SK-N-SH (cell line): ENCODE results near the gene DDX46. TPM values are rescaled to one million over a fixed set of nuclear protein-coding genes. Genes with fewer than 3 reads are reported as not detected.

Experiments
- CTCF ChIA-PET: fragments of 300-600, 350-600 bp; formaldehyde crosslinking; extraction: SDS; loops from one replicate; lab custom pipeline; 2021; lab: Yijun Ruan, JAX
- POLR2A ChIA-PET: fragments of 350-600 bp; sonication (Branson Sonifier 250); formaldehyde crosslinking; extraction: SDS; loops from one replicate; lab custom pipeline; 2020; ENCODE audit warnings: antibody characterized with exemption, inconsistent platforms; lab: Yijun Ruan, JAX
- DNase-seq: peaks from one replicate; pipeline ENCODE4 v3.0.0; 2012
- H2AFZ ChIP-seq: fragments of 200-600 bp; sonication (generic); 2 replicates; pipeline ENCODE4 v1.8.1; 2016; ENCODE audit warnings: antibody characterized with exemption, mild to moderate bottlenecking, low read depth
- H3F3A ChIP-seq: fragments of 200-600 bp; sonication (generic); replicated peaks from 2 replicates; pipeline ENCODE3; 2016; ENCODE audit warnings: antibody characterized with exemption, mild to moderate bottlenecking; ENCODE audit not compliant: insufficient read depth
- H3K27ac ChIP-seq, 2 experiments: fragments of 200-500 bp in 1 of 2; fragments of 200-600 bp in 1 of 2; sonication (Bioruptor generic) in 1 of 2; sonication (generic), shearing (Covaris generic) in 1 of 2; 2 replicates each; pipeline versions ENCODE4 v1.5.1 to v1.6.1; 2014 to 2016; ENCODE audit warnings: low read depth in 2 of 2, inconsistent platforms in 1 of 2, low read length in 1 of 2, mild to moderate bottlenecking in 1 of 2, mixed read lengths in 1 of 2
- H3K27me3 ChIP-seq: fragments of 200-600 bp; sonication (generic), shearing (Covaris generic); 2 replicates; pipeline ENCODE4 v1.6.1; 2016; ENCODE audit warnings: mixed run types; ENCODE audit not compliant: insufficient read depth
- H3K36me3 ChIP-seq, 2 experiments: fragments of 200-500 bp in 1 of 2; fragments of 200-600 bp in 1 of 2; sonication (Bioruptor generic) in 1 of 2; sonication (generic) in 1 of 2; replicated peaks in 1 of 2; 2 replicates each; pipeline versions ENCODE3 to v1.5.1; 2014 to 2016; ENCODE audit warnings: low read length in 1 of 2, mild to moderate bottlenecking in 1 of 2; ENCODE audit not compliant: insufficient read depth in 2 of 2, control insufficient read depth in 1 of 2
- H3K4me1 ChIP-seq, 2 experiments: fragments of 200-500 bp in 1 of 2; fragments of 200-600 bp in 1 of 2; sonication (Bioruptor generic) in 1 of 2; sonication (generic), shearing (Covaris generic) in 1 of 2; 2 replicates each; pipeline versions ENCODE4 v1.5.1 to v1.6.1; 2014 to 2016; ENCODE audit warnings: low read depth in 1 of 2, low read length in 1 of 2, mixed run types in 1 of 2; ENCODE audit not compliant: insufficient read depth in 2 of 2, control insufficient read depth in 1 of 2
- H3K4me2 ChIP-seq: fragments of 200-600 bp; sonication (generic), shearing (Covaris generic); 2 replicates; pipeline ENCODE4 v1.6.1; 2017; ENCODE audit warnings: mixed run types
- H3K4me3 ChIP-seq, 2 experiments: fragments of 200-500 bp in 1 of 2; fragments of 200-600 bp in 1 of 2; sonication (Bioruptor generic) in 1 of 2; sonication (generic), shearing (Covaris generic) in 1 of 2; 2 replicates each; pipeline versions ENCODE4 v1.5.1 to v1.8.1; 2014 to 2016; ENCODE audit warnings: low read depth in 2 of 2, inconsistent platforms in 1 of 2, low read length in 1 of 2, mild to moderate bottlenecking in 1 of 2, mixed read lengths in 1 of 2, moderate library complexity in 1 of 2
- H3K79me2 ChIP-seq: fragments of 200-600 bp; sonication (generic); 2 replicates; pipeline ENCODE4 v1.8.1; 2017; ENCODE audit warnings: mild to moderate bottlenecking; ENCODE audit not compliant: insufficient read depth
- H3K9ac ChIP-seq: fragments of 200-600 bp; sonication (generic); 2 replicates; pipeline ENCODE4 v1.6.1; 2017; ENCODE audit warnings: mixed run types
- H3K9me2 ChIP-seq: fragments of 200-600 bp; sonication (generic); 2 replicates; pipeline ENCODE4 v1.6.1; 2017; ENCODE audit warnings: mixed run types
- H3K9me3 ChIP-seq: fragments of 200-600 bp; sonication (generic); 2 replicates; pipeline ENCODE4 v1.6.1; 2017; ENCODE audit warnings: mixed run types, mild to moderate bottlenecking, moderate library complexity
- H4K20me1 ChIP-seq: fragments of 200-600 bp; sonication (generic); 2 replicates; pipeline ENCODE4 v1.6.1; 2017; ENCODE audit warnings: mild to moderate bottlenecking, mixed run types; ENCODE audit not compliant: insufficient read depth
- FOXM1 ChIP-seq: IDR thresholded peaks from 2 replicates; pipeline ENCODE4 v1.4.0; 2012; ENCODE audit warnings: low read depth, mild to moderate bottlenecking
- GATA2 ChIP-seq: sonication (generic); formaldehyde crosslinking; IDR thresholded peaks from 2 replicates; pipeline ENCODE4 v1.5.0; 2020; ENCODE audit warnings: mild to moderate bottlenecking, missing genetic modification reagents
- JUND ChIP-seq: IDR thresholded peaks from 2 replicates; pipeline ENCODE4 v1.4.0; 2012
- MEF2A ChIP-seq: IDR thresholded peaks from 2 replicates; pipeline ENCODE4 v1.4.0; 2012; ENCODE audit warnings: low read depth, borderline replicate concordance
- NRF1 ChIP-seq: IDR thresholded peaks from 2 replicates; pipeline ENCODE4 v1.6.1; 2012; ENCODE audit warnings: low read depth, mild to moderate bottlenecking, low read length
- RXRA ChIP-seq: IDR thresholded peaks from 2 replicates; pipeline ENCODE4 v1.4.0; 2012; ENCODE audit warnings: low read depth, mild to moderate bottlenecking, borderline replicate concordance
- TCF12 ChIP-seq: IDR thresholded peaks from 2 replicates; pipeline ENCODE4 v1.4.0; 2012
- USF1 ChIP-seq: IDR thresholded peaks from 2 replicates; pipeline ENCODE4 v1.4.0; 2012; ENCODE audit warnings: low read depth, borderline replicate concordance
- WGBS: methylation state at CpG from one replicate; pipeline ENCODE4 v1.1.6; 2017; ENCODE audit warnings: low lambda C conversion rate; 5-methylcytosine and 5-hydroxymethylcytosine counted together
- polyA plus RNA-seq, 3 experiments: library from polyadenylated mRNA; depleted of rRNA; stranded (reverse); fragments of >200 nt; gene quantifications; 2 replicates each; pipeline ENCODE4 v1.2.3, GENCODE V29; 2012
- TF ChIP-seq, protein P1 (sequence below): fragments of 150-350 bp; IDR thresholded peaks from 2 replicates; pipeline ENCODE4 v1.6.1; 2017; ENCODE audit warnings: antibody characterized with exemption, low read length, low read depth, borderline replicate concordance
- TF ChIP-seq, protein P2 (sequence below): fragments of 150-350 bp; IDR thresholded peaks from 2 replicates; pipeline ENCODE4 v1.6.1; 2016; ENCODE audit warnings: mild to moderate bottlenecking, low read depth, low read length

The DDX46 gene
- polyA plus RNA-seq, 1 of the 3 experiments (the other 2 are of a cell fraction): 20.3 TPM

- Histone ChIP-seq H3F3A (no peaks in the 10 kb centered on the region), H3K4me1 (no peaks in the 10 kb centered on the region), H3K9me3 (no peaks in the 10 kb centered on the region), H2AFZ (no peak overlapping the region), H3K79me2 (peaks cover 3% of the 10 kb centered on the region; the same call in 1 of the 2 replicates), H3K4me3 (no peak overlapping the region), H4K20me1 (no peaks in the 10 kb centered on the region), H3K27me3 (no peaks in the 10 kb centered on the region), H3K27ac (no peak overlapping the region), H3K9ac (no peak overlapping the region), H3K4me2 (no peak overlapping the region), H3K36me3 (peaks cover 64 to 71% of the 10 kb centered on the region in 2 experiments), H3K9me2 (no peaks in the 10 kb centered on the region)
- ChIA-PET POLR2A (no interaction called here), CTCF (no interaction called here)
- WGBS: 97% methylated on average over 8 of the region's 8 CpGs
- TF ChIP-seq FOXM1: no peak
- no peak for TF ChIP-seq TCF12
- TF ChIP-seq MEF2A: no peak
- TF ChIP-seq USF1: no peak
- no peak for DNase-seq
Observed at GRCh38 chr5:134794819-134795218, 36.2 kb downstream of the DDX46 start.

- POLR2A ChIA-PET: no interaction called here
- no peaks in the 10 kb centered on the region for H3F3A ChIP-seq
- no peaks in the 10 kb centered on the region for H4K20me1 ChIP-seq
- no peak overlapping the region for H3K27ac ChIP-seq
- 81% methylated on average over 5 of the region's 5 CpGs for WGBS
- peaks cover 50 to 64% of the 10 kb centered on the region in 2 experiments for H3K36me3 ChIP-seq
- DNase-seq: no peak
- TF ChIP-seq NRF1 (no peak), RXRA (no peak), GATA2 (CRISPR knock-in tag) (no peak), JUND (no peak)
- TF ChIP-seq, protein P1, sequence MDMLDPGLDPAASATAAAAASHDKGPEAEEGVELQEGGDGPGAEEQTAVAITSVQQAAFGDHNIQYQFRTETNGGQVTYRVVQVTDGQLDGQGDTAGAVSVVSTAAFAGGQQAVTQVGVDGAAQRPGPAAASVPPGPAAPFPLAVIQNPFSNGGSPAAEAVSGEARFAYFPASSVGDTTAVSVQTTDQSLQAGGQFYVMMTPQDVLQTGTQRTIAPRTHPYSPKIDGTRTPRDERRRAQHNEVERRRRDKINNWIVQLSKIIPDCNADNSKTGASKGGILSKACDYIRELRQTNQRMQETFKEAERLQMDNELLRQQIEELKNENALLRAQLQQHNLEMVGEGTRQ: no peak
- TF ChIP-seq, protein P2, sequence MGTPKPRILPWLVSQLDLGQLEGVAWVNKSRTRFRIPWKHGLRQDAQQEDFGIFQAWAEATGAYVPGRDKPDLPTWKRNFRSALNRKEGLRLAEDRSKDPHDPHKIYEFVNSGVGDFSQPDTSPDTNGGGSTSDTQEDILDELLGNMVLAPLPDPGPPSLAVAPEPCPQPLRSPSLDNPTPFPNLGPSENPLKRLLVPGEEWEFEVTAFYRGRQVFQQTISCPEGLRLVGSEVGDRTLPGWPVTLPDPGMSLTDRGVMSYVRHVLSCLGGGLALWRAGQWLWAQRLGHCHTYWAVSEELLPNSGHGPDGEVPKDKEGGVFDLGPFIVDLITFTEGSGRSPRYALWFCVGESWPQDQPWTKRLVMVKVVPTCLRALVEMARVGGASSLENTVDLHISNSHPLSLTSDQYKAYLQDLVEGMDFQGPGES: no peak
- no peaks in the 10 kb centered on the region for H3K9me2 ChIP-seq
- no peak overlapping the region for H3K9ac ChIP-seq
- H3K27me3 ChIP-seq: no peaks in the 10 kb centered on the region
- H3K4me2 ChIP-seq: no peak overlapping the region
- CTCF ChIA-PET: interaction anchor here (1.2 kb wide), 1 partner anchor 106 kb away, joined by 3 read pairs; the partner anchor contains the start of gene PCBD2
- peaks cover 4% of the 10 kb centered on the region; the same call in 1 of the 2 replicates for H3K79me2 ChIP-seq
- no peak overlapping the region for H2AFZ ChIP-seq
- H3K4me3 ChIP-seq: no peak overlapping the region
- H3K9me3 ChIP-seq: no peaks in the 10 kb centered on the region
- no peaks in the 10 kb centered on the region for H3K4me1 ChIP-seq
Observed at GRCh38 chr5:134798468-134798867, 39.9 kb downstream of the DDX46 start.
